Sigmoid colon (tissue), 4 donors: ENCODE data around the gene ZNF268.

Source experiments
- EP300 ChIP-seq, 4 donors: sonication (generic); formaldehyde crosslinking; IDR thresholded peaks; one replicate each; pipeline ENCODE4 v1.6.1; 2017; ENCODE audit warnings: antibody characterized with exemption in 4 of 4
- POLR2A ChIP-seq, 2 donors: fragments of 450-650 bp; IDR thresholded peaks; one replicate each; pipeline ENCODE4 v1.6.1; 2016; ENCODE audit warnings: antibody characterized with exemption in 2 of 2, mild to moderate bottlenecking in 2 of 2, moderate library complexity in 2 of 2
- POLR2AphosphoS5 ChIP-seq, 4 donors: sonication (generic); formaldehyde crosslinking; IDR thresholded peaks; one replicate each; pipeline ENCODE4 v1.6.1; 2017; ENCODE audit warnings: antibody characterized with exemption in 4 of 4
- TF ChIP-seq, protein P1 (sequence below), 4 experiments: fragments of 450-650 bp in 3 of 4; fragments of 200-600 bp in 1 of 4; IDR thresholded peaks; one replicate each; pipeline ENCODE4 v1.5.1; 2016 to 2019; ENCODE audit warnings: antibody characterized with exemption in 4 of 4, mild to moderate bottlenecking in 3 of 4, moderate library complexity in 2 of 4

- TF ChIP-seq, protein P1, sequence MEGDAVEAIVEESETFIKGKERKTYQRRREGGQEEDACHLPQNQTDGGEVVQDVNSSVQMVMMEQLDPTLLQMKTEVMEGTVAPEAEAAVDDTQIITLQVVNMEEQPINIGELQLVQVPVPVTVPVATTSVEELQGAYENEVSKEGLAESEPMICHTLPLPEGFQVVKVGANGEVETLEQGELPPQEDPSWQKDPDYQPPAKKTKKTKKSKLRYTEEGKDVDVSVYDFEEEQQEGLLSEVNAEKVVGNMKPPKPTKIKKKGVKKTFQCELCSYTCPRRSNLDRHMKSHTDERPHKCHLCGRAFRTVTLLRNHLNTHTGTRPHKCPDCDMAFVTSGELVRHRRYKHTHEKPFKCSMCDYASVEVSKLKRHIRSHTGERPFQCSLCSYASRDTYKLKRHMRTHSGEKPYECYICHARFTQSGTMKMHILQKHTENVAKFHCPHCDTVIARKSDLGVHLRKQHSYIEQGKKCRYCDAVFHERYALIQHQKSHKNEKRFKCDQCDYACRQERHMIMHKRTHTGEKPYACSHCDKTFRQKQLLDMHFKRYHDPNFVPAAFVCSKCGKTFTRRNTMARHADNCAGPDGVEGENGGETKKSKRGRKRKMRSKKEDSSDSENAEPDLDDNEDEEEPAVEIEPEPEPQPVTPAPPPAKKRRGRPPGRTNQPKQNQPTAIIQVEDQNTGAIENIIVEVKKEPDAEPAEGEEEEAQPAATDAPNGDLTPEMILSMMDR (IDR thresholded peaks at IDR 0.05) = no peak
- TF ChIP-seq POLR2A (IDR thresholded peaks at IDR 0.05) (no peak), EP300 (IDR thresholded peaks at IDR 0.05) (no peak), POLR2AphosphoS5 (IDR thresholded peaks at IDR 0.05) (no peak)
Measured at GRCh38 chr12:133256321-133256720, 75.0 kb downstream of the ZNF268 start.
